Stimulated activated CD4-positive, alpha-beta T cell treated with anti-CD3 and anti-CD28 coated beads, TNF-alpha, amount 100 ng/mL, for 1 hour (primary cell): Measurements from ENCODE around the gene QDPR.
A peak's percentile ranks its signal among the peaks of the same experiment; 100 is the strongest.

Source experiments
- DNase-seq, 3 donors: peaks; one replicate each; pipeline ENCODE4 v3.0.0-alpha.2; 2020; ENCODE audit warnings: low read depth in 3 of 3, low spot score in 1 of 3

Gene QDPR

GRCh38 chr4:17528551-17529165, 16.8 kb upstream of the QDPR start:
- DNase-seq: no peak

- DNase-seq: no peak
Measured at GRCh38 chr4:17526695-17527477, 15.0 kb upstream of the QDPR start.

GRCh38 chr4:17523662-17524061, 11.8 kb upstream of the QDPR start:
- no peak for DNase-seq

- no peak for DNase-seq
Measured at GRCh38 chr4:17521595-17521994, 9.7 kb upstream of the QDPR start.

- no peak for DNase-seq
Measured at GRCh38 chr4:17517664-17518063, 5.8 kb upstream of the QDPR start.

GRCh38 chr4:17516980-17517379, 5.1 kb upstream of the QDPR start:
- no peak for DNase-seq

- DNase-seq: no peak
Measured at GRCh38 chr4:17515445-17516407, 3.8 kb upstream of the QDPR start.

- DNase-seq: no peak
Measured at GRCh38 chr4:17514865-17515264, 3.0 kb upstream of the QDPR start, which contains the start of gene CLRN2. CLRN2 (plus strand) TSS chr4:17515165; CDS start chr4:17515267, 102 bp downstream.

- no peak for DNase-seq
Measured at GRCh38 chr4:17512973-17513665, 1.2 kb upstream of the QDPR start.

GRCh38 chr4:17511509-17511949, 361 bp downstream of the QDPR start:
- peak; percentile 5 to 42 (median 6) for DNase-seq

- no peak for DNase-seq
Measured at GRCh38 chr4:17511051-17511450, 839 bp downstream of the QDPR start.

- DNase-seq: no peak
Measured at GRCh38 chr4:17510582-17510981, 1.3 kb downstream of the QDPR start.

- no peak for DNase-seq
Measured at GRCh38 chr4:17504081-17504480, 7.8 kb downstream of the QDPR start.

GRCh38 chr4:17502756-17503155, 9.1 kb downstream of the QDPR start:
- DNase-seq: no peak

GRCh38 chr4:17500574-17500973, 11.3 kb downstream of the QDPR start:
- DNase-seq: no peak

GRCh38 chr4:17497890-17498523, 13.9 kb downstream of the QDPR start:
- no peak for DNase-seq

- no peak for DNase-seq
Measured at GRCh38 chr4:17494258-17495190, 17.4 kb downstream of the QDPR start.

GRCh38 chr4:17493619-17494018, 18.3 kb downstream of the QDPR start:
- DNase-seq: no peak

- no peak for DNase-seq
Measured at GRCh38 chr4:17492876-17493275, 19.0 kb downstream of the QDPR start.
